ENCODE data around the gene NOX3. TPM values are rescaled to one million over a fixed set of nuclear protein-coding genes. Genes with fewer than 3 reads are reported as not detected.
"Not testable (repeated sequence)": the region's sequence is repeated elsewhere in the genome, so short reads cannot be mapped to it uniquely, and the experiment has no call there.

Gene NOX3
- total RNA-seq, 1 donor from 2014 or later = not detected

DNA sequence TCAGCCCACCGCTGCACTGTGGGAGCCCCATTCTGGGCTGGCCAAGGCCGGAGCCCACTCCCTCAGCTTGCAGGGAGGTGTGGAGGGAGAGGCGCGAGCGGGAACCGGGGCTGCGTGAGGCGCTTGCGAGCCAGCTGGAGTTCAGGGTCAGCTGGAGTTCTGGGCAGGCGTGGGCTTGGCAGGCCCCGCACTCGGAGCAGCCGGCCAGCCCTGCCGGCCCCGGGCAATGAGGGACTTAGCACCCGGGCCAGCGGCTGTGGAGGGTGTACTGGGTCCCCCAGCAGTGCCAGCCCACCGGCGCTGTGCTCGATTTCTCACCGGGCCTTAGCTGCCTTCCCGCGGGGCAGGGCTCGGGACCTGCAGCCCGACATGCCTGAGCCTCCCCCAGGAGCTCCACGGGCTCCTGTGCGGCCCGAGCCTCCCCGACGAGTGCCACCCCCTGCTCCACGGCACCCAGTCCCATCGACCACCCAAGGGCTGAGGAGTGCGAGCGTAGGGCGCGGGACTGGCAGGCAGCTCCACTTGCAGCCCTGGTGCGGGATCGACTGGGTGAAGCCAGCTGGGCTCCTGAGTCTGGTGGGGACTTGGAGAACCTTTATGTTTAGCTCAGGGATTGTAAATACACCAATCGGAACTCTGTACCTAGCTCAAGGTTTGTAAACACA lies 92.5 kb downstream of the NOX3 start:
- H3K27ac Mint-ChIP-seq; H3K36me3 Mint-ChIP-seq (ENCODE audit: low read depth); H3K4me3 Mint-ChIP-seq (ENCODE audit: low read depth); intact Hi-C loops (cut with micrococcal nuclease); H3K9me3 Mint-ChIP-seq; H3K27me3 Mint-ChIP-seq (ENCODE audit: low read depth); H3K4me1 Mint-ChIP-seq (ENCODE audit: low read depth); DNase-seq (ENCODE audit: low spot score): not testable (repeated sequence)

DNA sequence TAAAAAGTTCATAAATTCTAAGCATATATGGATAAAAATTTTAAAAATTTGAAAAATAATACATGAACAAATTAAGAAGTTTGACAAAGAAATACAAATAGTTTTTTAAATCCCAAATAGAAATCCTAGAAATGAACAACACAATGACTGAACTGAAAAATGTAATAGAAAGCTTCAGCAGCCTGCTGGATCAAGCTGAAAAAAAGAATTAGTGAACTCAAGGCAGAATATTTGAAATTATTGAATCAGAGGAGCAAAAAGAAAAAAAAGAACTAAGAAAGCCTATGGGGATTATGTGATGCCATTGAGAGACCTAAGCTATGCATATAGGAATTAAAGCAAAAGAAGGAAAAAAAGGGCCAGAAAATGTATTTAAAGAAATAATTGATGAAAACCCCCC lies 101.5 kb downstream of the NOX3 start:
- no peak overlapping the region for H3K4me3 Mint-ChIP-seq (ENCODE audit: low read depth)
- intact Hi-C loops (cut with micrococcal nuclease) = no loop called here
- DNase-seq (ENCODE audit: low spot score) = no peak
- peaks cover 29% of the 10 kb centered on the region for H3K9me3 Mint-ChIP-seq
- no peaks in the 10 kb centered on the region for H3K4me1 Mint-ChIP-seq (ENCODE audit: low read depth)
- H3K36me3 Mint-ChIP-seq (ENCODE audit: low read depth) = peaks cover 4% of the 10 kb centered on the region
- peaks cover 2% of the 10 kb centered on the region for H3K27me3 Mint-ChIP-seq (ENCODE audit: low read depth)
- no peak overlapping the region for H3K27ac Mint-ChIP-seq

DNA sequence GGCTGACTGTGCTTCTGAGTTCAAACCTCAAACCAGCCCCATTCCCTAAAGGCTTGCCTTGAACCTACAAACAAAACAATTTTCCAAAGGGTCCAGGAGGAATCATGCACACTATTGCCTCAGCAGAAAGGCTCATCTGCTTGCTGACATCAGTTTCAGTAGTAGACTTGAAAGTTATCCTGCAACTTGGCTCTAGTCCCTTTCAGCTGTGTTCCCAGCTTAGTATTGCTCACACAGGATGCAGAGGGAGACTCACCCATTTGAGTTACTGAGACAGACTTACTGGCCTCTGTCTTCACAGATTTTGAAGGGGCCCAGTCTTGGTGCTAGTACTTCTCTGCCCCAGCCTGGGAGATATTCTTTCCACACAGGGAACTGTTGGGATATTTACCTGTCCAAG lies 102.8 kb downstream of the NOX3 start:
- DNase-seq (ENCODE audit: low spot score) = no peak

DNA sequence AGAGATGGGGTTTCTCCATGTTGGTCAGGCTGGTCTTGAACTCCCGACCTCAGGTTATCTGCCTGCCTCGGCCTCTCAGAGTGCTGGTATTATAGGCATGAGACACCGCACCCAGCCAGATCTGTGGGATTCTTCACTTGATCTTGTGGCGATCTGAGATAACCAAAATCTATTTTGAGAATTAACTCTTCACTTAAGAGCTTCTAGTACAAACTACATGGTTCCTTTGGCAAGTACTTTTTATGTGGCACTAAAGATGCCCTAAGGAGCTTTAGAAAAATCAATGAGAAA lies 103.6 kb downstream of the NOX3 start:
- Mint-ChIP-seq H3K36me3 (ENCODE audit: low read depth) (peaks cover 8% of the 10 kb centered on the region), H3K27me3 (ENCODE audit: low read depth) (no peaks in the 10 kb centered on the region), H3K9me3 (peaks cover 38% of the 10 kb centered on the region), H3K4me1 (ENCODE audit: low read depth) (peaks cover 12% of the 10 kb centered on the region), H3K27ac (no peak overlapping the region), H3K4me3 (ENCODE audit: low read depth) (no peak overlapping the region)
- DNase-seq (ENCODE audit: low spot score) = no peak
- intact Hi-C loops (cut with micrococcal nuclease) = no loop called here

More for the DNA sequence above, 102.8 kb downstream of the NOX3 start:
- no peak overlapping the region for H3K4me3 Mint-ChIP-seq (ENCODE audit: low read depth)
- H3K27ac Mint-ChIP-seq = no peak overlapping the region
- peaks cover 5% of the 10 kb centered on the region for H3K4me1 Mint-ChIP-seq (ENCODE audit: low read depth)
- H3K27me3 Mint-ChIP-seq (ENCODE audit: low read depth) = no peaks in the 10 kb centered on the region
- H3K9me3 Mint-ChIP-seq = peaks cover 33% of the 10 kb centered on the region
- peaks cover 6% of the 10 kb centered on the region for H3K36me3 Mint-ChIP-seq (ENCODE audit: low read depth)
- intact Hi-C loops (cut with micrococcal nuclease) = no loop called here

DNA sequence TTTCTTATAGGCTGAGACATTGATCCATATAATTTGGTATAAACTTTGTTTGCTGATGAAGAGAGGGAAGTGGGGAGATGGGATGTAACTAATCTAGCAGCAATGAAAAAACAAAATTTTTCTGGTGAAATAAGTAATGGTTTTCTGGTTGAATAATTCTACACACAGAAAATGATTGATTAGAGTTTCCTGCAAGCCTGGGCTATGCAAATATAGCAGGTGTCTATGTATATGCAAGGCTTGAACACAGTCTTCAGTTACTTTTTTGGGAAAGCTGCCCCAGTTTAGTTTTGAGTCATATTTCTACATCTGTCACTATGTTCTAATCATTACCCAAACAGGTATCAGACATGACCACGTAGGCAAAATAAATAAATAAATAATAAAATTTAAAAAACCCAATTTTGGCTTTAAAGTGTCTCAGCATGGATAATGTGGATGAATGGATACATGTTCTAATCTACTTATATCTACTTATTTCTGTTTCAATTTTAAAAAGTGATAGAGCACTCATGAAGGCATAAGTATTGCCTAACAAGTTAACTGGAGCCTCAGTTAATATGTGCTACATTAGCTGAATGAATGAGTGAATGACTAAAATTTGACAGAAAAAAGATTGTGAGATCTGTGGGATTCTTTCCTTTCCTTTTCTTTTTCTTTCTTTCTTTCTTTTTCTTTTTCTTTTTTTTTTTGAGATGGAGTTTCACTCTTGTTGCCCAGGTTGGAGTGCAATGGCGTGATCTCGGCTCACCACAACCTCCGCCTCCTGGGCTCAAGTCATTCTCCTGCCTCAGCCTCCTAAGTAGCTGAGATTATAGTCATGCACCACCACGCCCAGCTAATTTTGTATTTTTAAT lies 104.1 kb downstream of the NOX3 start:
- H3K27ac Mint-ChIP-seq = no peak overlapping the region
- H3K4me1 Mint-ChIP-seq (ENCODE audit: low read depth) = peaks cover 12% of the 10 kb centered on the region
- intact Hi-C loops (cut with micrococcal nuclease) = no loop called here
- H3K4me3 Mint-ChIP-seq (ENCODE audit: low read depth) = no peak overlapping the region
- no peak for DNase-seq (ENCODE audit: low spot score)
- no peaks in the 10 kb centered on the region for H3K27me3 Mint-ChIP-seq (ENCODE audit: low read depth)
- H3K9me3 Mint-ChIP-seq = peaks cover 39% of the 10 kb centered on the region
- H3K36me3 Mint-ChIP-seq (ENCODE audit: low read depth) = peaks cover 14% of the 10 kb centered on the region

DNA sequence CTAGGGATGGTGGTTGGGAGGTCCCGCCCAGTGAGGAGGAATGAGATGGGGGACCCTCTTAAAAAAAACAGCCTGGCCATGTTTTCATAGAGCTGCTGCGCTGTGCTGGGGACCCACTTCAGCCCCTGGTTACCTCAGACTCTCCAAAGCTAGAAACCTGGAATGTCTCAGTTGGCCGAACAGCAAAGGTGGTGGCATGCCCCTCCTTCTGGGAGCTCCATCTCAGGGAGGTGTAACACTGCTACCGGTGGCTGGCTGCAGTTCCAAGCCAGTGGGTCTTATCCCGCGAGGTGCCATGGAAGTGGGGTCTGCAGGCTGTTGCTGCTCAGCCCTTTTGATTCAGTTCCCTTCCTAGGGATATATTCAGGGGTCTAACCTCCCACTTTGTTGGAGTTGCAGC lies 105.7 kb downstream of the NOX3 start:
- intact Hi-C loops (cut with micrococcal nuclease) = loop anchor here (5.0 kb wide), 1 partner anchor 67 kb away; no protein-coding TSS in a partner anchor
- DNase-seq (ENCODE audit: low spot score) = no peak
- H3K27ac Mint-ChIP-seq = no peak overlapping the region
- peaks cover 49% of the 10 kb centered on the region for H3K9me3 Mint-ChIP-seq
- peaks cover 12% of the 10 kb centered on the region for H3K4me1 Mint-ChIP-seq (ENCODE audit: low read depth)
- peaks cover 14% of the 10 kb centered on the region for H3K36me3 Mint-ChIP-seq (ENCODE audit: low read depth)
- no peaks in the 10 kb centered on the region for H3K27me3 Mint-ChIP-seq (ENCODE audit: low read depth)
- H3K4me3 Mint-ChIP-seq (ENCODE audit: low read depth) = no peak overlapping the region

DNA sequence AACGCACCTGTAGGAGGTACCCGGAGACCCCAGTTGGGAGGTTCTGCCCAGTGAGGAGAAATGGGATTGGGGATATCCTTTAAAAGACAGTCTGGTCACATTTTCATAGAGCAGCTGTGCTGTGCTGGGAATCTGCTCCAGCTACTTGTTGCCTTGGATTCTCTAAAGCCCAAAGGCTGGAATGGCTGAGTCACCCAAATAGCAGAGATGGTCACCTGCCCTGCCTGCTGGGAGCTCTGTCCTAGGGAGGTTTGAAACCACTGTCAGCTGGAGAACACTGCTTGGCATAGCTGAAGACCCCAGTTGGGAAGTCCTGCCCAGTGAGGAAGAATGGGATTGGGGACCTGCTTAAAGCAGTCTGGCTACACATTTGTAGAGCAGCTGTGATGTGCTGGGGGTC lies 106.5 kb downstream of the NOX3 start:
- H3K27me3 Mint-ChIP-seq (ENCODE audit: low read depth) = no peaks in the 10 kb centered on the region
- H3K4me1 Mint-ChIP-seq (ENCODE audit: low read depth) = peaks cover 12% of the 10 kb centered on the region
- peaks cover 11% of the 10 kb centered on the region for H3K36me3 Mint-ChIP-seq (ENCODE audit: low read depth)
- peaks cover 41% of the 10 kb centered on the region for H3K9me3 Mint-ChIP-seq
- intact Hi-C loops (cut with micrococcal nuclease) = loop anchor here (5.0 kb wide), 1 partner anchor 68 kb away; no protein-coding TSS in a partner anchor
- no peak for DNase-seq (ENCODE audit: low spot score)
- no peak overlapping the region for H3K4me3 Mint-ChIP-seq (ENCODE audit: low read depth)
- H3K27ac Mint-ChIP-seq = no peak overlapping the region

DNA sequence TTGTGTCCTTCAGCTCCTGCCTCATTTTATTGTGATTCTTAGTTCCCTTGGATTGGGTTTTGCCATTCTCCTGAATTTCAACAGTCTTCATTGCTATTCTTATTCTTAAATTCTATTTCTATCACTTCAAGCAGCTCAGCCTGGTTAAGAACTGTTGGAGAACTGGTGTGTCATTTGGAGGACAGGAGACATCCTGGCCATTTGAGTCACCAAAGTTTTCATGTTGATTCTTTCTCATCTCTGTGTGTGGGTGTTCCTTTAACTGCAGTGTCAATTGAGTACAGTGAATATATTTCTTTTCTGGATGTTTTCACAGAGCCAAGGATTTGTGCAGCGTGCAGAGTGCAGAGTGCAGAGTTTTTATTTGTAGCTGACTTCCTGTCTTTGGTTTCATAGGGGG lies 107.8 kb downstream of the NOX3 start:
- intact Hi-C loops (cut with micrococcal nuclease) = loop anchor here (5.0 kb wide), 1 partner anchor 70 kb away; no protein-coding TSS in a partner anchor
- H3K27me3 Mint-ChIP-seq (ENCODE audit: low read depth) = no peaks in the 10 kb centered on the region

DNA sequence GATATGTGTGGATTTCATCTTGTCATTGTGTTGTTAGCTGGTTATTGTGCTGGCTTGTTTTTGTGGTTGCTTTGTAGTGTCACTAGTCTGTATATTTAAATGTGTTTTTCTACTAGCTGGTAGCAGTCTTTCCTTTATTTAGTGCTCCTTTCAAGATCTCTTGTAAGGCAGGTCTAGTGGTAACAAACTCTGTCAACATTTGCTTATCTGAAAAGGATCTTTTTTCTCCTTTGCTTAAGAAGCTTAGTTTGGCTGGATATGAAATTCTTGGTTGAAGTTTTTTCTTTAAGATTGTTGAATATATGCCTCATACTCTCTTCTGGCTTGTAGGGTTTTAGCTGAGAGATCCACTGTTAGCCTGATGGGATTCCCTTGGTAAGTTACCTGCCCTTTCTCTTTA lies 108.7 kb downstream of the NOX3 start:
- Mint-ChIP-seq H3K4me1 (ENCODE audit: low read depth) (peaks cover 12% of the 10 kb centered on the region), H3K27ac (no peak overlapping the region), H3K4me3 (ENCODE audit: low read depth) (no peak overlapping the region), H3K36me3 (ENCODE audit: low read depth) (peaks cover 11% of the 10 kb centered on the region), H3K27me3 (ENCODE audit: low read depth) (no peaks in the 10 kb centered on the region), H3K9me3 (peaks cover 31% of the 10 kb centered on the region)
- intact Hi-C loops (cut with micrococcal nuclease) = loop anchor here (5.0 kb wide), 1 partner anchor 70 kb away; no protein-coding TSS in a partner anchor
- no peak for DNase-seq (ENCODE audit: low spot score)

More for the DNA sequence above, 107.8 kb downstream of the NOX3 start:
- Mint-ChIP-seq H3K27ac (peak overlapping the region; percentile 69), H3K4me3 (ENCODE audit: low read depth) (no peak overlapping the region), H3K36me3 (ENCODE audit: low read depth) (peaks cover 11% of the 10 kb centered on the region), H3K9me3 (peaks cover 31% of the 10 kb centered on the region), H3K4me1 (ENCODE audit: low read depth) (peaks cover 12% of the 10 kb centered on the region)
- DNase-seq (ENCODE audit: low spot score) = no peak

Other genes starting within 250 kb of the NOX3 start
- gene CLDN20, start 191.8 kb downstream of the NOX3 start, total RNA-seq = 0.21 TPM in 1 of 2 replicates, not detected in the other
- 32.5 and 39.8 TPM in 2 replicates for gene TFB1M, start 141.4 kb downstream of the NOX3 start, total RNA-seq